Measurements from ENCODE around the gene CPLANE2. TPM values are rescaled to one million over a fixed set of nuclear protein-coding genes. Genes with fewer than 3 reads are reported as not detected.
"Not testable (repeated sequence)": the region's sequence is repeated elsewhere in the genome, so short reads cannot be mapped to it uniquely, and the experiment has no call there.

The CPLANE2 gene
- total RNA-seq, 2 experiments from 2014 or later: 2.2 to 2.5 TPM

DNA sequence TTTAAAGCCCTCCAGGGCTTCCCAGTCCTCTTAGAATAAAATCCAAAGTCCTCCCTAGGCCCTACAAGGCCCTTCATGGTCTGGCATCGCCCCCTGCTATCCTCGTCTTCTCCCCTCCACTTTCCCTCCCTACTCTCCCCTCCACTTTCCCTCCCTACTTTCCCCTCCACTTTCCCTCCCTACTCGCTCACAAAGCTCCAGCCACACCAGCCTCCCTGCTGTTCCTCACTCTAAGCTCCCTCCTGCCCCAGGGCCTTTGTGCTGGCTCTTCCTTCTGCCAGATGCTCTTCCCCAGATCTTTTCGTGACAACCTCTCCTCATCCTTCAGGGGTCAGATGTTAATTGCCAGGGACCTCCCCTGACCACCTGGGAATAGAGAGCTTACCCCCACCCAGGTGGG lies 37.3 kb downstream of the CPLANE2 start:
- Mint-ChIP-seq H3K36me3 (peaks cover 6% of the 10 kb centered on the region), H3K4me3 (no peak overlapping the region), H3K27ac (no peak overlapping the region), H3K9me3 (no peaks in the 10 kb centered on the region), H3K4me1 (peaks cover 6% of the 10 kb centered on the region), H3K27me3 (no peaks in the 10 kb centered on the region)
- DNase-seq: no peak

DNA sequence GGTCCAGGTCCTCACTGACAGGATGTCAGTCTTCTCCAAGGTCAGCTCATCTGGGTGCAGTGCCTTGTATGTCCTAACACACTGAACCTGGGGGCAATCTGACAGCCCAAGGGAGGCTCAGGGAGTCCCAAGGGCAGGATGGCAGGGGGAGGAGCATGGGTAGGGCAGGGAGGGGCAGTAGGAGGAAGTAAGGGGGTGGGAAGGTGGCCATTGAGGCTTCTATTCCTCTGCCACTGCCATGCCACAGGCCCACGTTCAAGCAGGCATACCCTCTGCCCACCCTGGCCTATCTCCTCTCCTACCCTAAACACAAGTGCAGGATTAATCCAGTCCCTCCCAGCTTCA lies 37.9 kb downstream of the CPLANE2 start:
- Mint-ChIP-seq H3K27me3 (no peaks in the 10 kb centered on the region), H3K9me3 (no peaks in the 10 kb centered on the region), H3K36me3 (peaks cover 4% of the 10 kb centered on the region), H3K27ac (peak overlapping the region; percentile 38), H3K4me3 (no peak overlapping the region), H3K4me1 (peaks cover 6% of the 10 kb centered on the region)
- DNase-seq: no peak

- DNase-seq: no peak
- Mint-ChIP-seq H3K27ac (peak overlapping the region; percentile 38), H3K4me3 (no peak overlapping the region), H3K9me3 (no peaks in the 10 kb centered on the region), H3K4me1 (peaks cover 6% of the 10 kb centered on the region), H3K36me3 (peaks cover 4% of the 10 kb centered on the region), H3K27me3 (no peaks in the 10 kb centered on the region)
Observed at GRCh38 chr1:16198444-16199156, 38.4 kb downstream of the CPLANE2 start.

DNA sequence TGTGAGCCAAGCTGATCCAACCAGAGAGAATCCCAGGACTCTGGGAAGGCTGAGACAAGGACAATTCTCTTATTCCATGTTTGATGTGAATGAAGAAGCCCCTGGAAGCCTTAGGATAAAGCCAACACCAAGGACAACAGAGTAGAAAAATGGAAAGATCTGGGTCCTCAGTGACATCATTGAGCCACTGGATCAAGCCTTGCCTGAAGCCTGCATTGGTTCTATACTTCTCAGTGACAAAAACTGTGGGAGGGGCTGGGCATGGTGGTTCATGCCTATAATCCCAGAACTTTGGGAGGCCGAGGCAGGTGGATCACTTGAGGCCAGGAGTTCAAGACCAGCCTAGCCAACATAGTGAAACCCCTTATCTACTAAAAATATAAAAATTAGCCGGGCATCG lies 40.1 kb downstream of the CPLANE2 start:
- Mint-ChIP-seq H3K4me3 (no peak overlapping the region), H3K4me1 (peaks cover 6% of the 10 kb centered on the region), H3K9me3 (no peaks in the 10 kb centered on the region)

DNA sequence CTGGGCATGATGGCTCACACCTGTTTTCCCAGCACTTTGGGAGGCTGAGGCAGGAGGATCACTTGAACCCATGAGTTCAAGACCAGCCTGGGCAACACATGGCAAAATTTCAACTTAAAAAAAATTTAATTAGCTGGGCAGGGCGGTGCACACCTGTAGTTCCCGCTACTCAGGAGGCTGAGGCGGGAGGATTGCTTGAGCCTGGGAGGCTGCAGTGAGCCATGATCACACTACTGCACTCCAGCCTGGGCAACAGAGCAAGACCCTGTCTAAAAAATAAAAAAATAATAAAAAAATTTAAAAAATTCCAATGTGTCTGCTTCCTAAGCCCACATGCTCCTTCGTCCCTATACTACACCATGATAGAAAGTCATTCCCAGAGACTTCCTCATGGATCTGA lies 40.8 kb downstream of the CPLANE2 start:
- not testable (repeated sequence) for H3K27ac Mint-ChIP-seq, H3K27me3 Mint-ChIP-seq, DNase-seq, H3K9me3 Mint-ChIP-seq, H3K4me3 Mint-ChIP-seq, H3K4me1 Mint-ChIP-seq, H3K36me3 Mint-ChIP-seq

More for the DNA sequence above, 40.1 kb downstream of the CPLANE2 start:
- Mint-ChIP-seq H3K27ac (no peak overlapping the region), H3K36me3 (peaks cover 2% of the 10 kb centered on the region), H3K27me3 (no peaks in the 10 kb centered on the region)
- no peak for DNase-seq

DNA sequence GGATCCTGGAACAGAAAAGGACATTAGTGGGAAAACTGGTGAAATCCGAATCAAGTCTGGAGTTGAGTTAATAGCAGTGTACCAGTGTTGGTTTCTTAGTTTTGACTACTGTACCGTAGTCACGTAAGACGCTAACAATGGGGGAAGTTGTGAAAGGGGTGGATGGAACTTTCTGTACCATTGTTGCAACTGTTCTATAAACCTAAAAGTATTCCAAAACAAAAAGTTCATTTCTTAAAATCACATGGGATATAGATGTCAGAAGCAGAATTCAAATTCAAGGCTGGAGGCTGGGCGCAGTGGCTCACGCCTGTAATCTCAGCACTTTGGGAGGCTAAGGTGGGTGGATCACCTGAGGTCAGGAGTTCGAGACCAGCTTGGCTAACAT lies 41.5 kb downstream of the CPLANE2 start:
- H3K4me3 Mint-ChIP-seq: no peak overlapping the region
- no peak overlapping the region for H3K27ac Mint-ChIP-seq
- H3K27me3 Mint-ChIP-seq: no peaks in the 10 kb centered on the region
- H3K9me3 Mint-ChIP-seq: no peaks in the 10 kb centered on the region
- H3K4me1 Mint-ChIP-seq: peaks cover 6% of the 10 kb centered on the region
- H3K36me3 Mint-ChIP-seq: peaks cover 2% of the 10 kb centered on the region
- DNase-seq: no peak

DNA sequence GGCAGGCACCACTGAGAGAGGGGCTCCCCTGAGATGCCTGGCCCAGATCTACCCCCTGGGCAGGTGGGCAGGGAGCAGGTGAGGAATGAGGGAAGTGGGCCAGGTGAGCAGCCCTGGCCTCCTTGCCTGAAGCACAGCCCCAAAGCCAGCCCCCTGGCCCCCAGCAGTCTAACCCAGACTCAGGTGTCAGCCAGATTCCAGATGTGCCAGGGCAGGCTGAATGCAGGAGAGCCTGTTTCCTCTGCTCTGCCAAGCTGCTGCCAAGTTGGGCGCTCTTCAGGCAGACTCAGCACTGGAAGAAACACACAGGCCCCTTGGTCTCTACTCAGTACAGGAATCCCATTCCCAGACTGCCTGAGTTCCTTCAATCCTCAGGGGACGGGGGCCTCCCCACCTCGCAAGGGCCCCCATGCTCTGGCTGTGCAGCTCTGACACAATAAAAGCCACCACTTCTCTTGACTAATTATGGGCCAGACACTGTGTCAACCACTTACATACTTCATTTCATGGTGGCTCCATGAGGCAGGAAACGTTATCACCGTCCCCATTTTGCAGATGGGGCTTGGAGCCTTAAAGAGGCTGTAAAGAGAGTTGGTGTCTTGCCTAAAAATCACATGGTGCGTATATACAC lies 45.0 kb downstream of the CPLANE2 start:
- peaks cover 15% of the 10 kb centered on the region for H3K27me3 Mint-ChIP-seq
- no peaks in the 10 kb centered on the region for H3K9me3 Mint-ChIP-seq
- no peak for DNase-seq
- no peaks in the 10 kb centered on the region for H3K4me1 Mint-ChIP-seq
- H3K4me3 Mint-ChIP-seq: no peak overlapping the region
- H3K27ac Mint-ChIP-seq: no peak overlapping the region
- peaks cover 2% of the 10 kb centered on the region for H3K36me3 Mint-ChIP-seq

- Mint-ChIP-seq H3K4me1 (no peaks in the 10 kb centered on the region), H3K27ac (no peak overlapping the region), H3K36me3 (no peaks in the 10 kb centered on the region), H3K4me3 (no peak overlapping the region), H3K27me3 (peaks cover 15% of the 10 kb centered on the region), H3K9me3 (no peaks in the 10 kb centered on the region)
- no peak for DNase-seq
Observed at GRCh38 chr1:16191309-16191708, 45.7 kb downstream of the CPLANE2 start.

DNA sequence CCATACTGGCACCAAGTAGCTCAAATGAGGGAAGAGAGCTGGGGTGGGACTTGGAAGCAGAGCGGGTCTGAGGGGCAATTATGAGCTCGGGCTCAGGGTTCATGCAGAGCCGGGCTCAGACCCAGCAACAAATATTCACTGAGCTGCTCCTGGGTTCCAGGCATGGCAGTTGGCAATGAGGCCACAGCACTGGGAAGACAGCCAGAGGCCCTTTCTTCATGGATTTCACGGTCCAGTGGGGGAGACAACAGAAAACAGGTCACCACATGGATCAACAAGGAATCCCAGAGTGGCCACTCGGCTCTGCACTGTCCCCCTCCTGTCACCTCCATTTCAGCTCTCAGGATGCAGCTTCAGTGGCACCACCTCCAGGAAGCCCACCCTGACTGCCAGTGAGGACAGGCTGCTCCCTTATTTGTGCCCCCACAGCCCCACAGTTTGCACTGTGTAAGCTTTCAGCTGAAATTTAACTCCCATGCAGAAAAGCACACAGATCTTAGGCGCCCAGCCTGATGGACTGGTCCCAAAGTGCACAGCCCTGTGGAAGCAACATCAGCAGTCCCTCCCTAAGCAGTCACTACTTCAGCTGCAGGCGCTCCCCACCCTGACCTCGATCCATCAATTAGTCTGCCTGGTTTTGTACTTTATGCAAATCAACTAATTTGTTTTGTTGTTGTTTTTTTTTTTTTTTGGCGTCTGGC lies 46.9 kb downstream of the CPLANE2 start:
- H3K9me3 Mint-ChIP-seq: no peaks in the 10 kb centered on the region
- no peaks in the 10 kb centered on the region for H3K36me3 Mint-ChIP-seq
- no peaks in the 10 kb centered on the region for H3K4me1 Mint-ChIP-seq
- no peak for DNase-seq
- no peak overlapping the region for H3K27ac Mint-ChIP-seq
- no peak overlapping the region for H3K4me3 Mint-ChIP-seq
- peaks cover 15% of the 10 kb centered on the region for H3K27me3 Mint-ChIP-seq

DNA sequence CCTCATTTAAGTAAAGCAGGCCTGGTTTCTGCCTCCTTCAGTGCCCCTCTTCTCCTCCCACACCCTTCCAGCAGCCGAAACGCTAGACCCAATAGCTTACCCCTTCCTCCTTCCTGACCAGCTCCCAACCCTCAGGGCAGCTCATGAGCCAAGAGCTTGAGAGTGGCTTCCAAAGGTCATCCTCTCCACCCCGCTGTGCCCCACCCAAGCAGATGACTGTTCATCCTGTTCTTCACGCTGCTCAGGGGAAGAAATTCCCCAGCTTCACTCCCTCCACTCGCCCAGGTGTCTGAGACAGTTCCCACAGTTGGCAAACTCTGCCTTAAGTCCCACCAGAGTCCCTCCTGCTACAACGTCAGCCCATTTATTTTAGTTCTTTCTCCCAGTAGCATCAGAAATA lies 48.0 kb downstream of the CPLANE2 start:
- H3K36me3 Mint-ChIP-seq: no peaks in the 10 kb centered on the region
- no peaks in the 10 kb centered on the region for H3K4me1 Mint-ChIP-seq
- no peak overlapping the region for H3K4me3 Mint-ChIP-seq
- H3K27me3 Mint-ChIP-seq: peaks cover 15% of the 10 kb centered on the region
- H3K9me3 Mint-ChIP-seq: no peaks in the 10 kb centered on the region
- DNase-seq: no peak
- no peak overlapping the region for H3K27ac Mint-ChIP-seq

GRCh38 chr1:16187748-16188401 lies 49.1 kb downstream of the CPLANE2 start:
- DNase-seq: peak; percentile 74
- no peak overlapping the region for H3K27ac Mint-ChIP-seq
- no peaks in the 10 kb centered on the region for H3K9me3 Mint-ChIP-seq
- no peaks in the 10 kb centered on the region for H3K36me3 Mint-ChIP-seq
- H3K4me1 Mint-ChIP-seq: no peaks in the 10 kb centered on the region
- H3K27me3 Mint-ChIP-seq: peaks cover 15% of the 10 kb centered on the region
- no peak overlapping the region for H3K4me3 Mint-ChIP-seq

- no peak overlapping the region for H3K27ac Mint-ChIP-seq
- H3K9me3 Mint-ChIP-seq: no peaks in the 10 kb centered on the region
- peaks cover 15% of the 10 kb centered on the region for H3K27me3 Mint-ChIP-seq
- H3K4me1 Mint-ChIP-seq: no peaks in the 10 kb centered on the region
- H3K4me3 Mint-ChIP-seq: no peak overlapping the region
- no peaks in the 10 kb centered on the region for H3K36me3 Mint-ChIP-seq
- no peak for DNase-seq
Observed at GRCh38 chr1:16186655-16187235, 50.2 kb downstream of the CPLANE2 start.

- Mint-ChIP-seq H3K4me3 (no peak overlapping the region), H3K27ac (no peak overlapping the region), H3K4me1 (no peaks in the 10 kb centered on the region), H3K9me3 (no peaks in the 10 kb centered on the region), H3K27me3 (peaks cover 15% of the 10 kb centered on the region), H3K36me3 (no peaks in the 10 kb centered on the region)
- no peak for DNase-seq
Observed at GRCh38 chr1:16184557-16185303, 52.3 kb downstream of the CPLANE2 start.

- Mint-ChIP-seq H3K27me3 (peaks cover 12% of the 10 kb centered on the region), H3K4me1 (no peaks in the 10 kb centered on the region), H3K27ac (no peak overlapping the region), H3K9me3 (no peaks in the 10 kb centered on the region), H3K4me3 (no peak overlapping the region), H3K36me3 (no peaks in the 10 kb centered on the region)
- DNase-seq: no peak
Observed at GRCh38 chr1:16183765-16184556, 53.0 kb downstream of the CPLANE2 start.
